Measurements from ENCODE around the gene GFOD2. TPM values are rescaled to one million over a fixed set of nuclear protein-coding genes. Genes with fewer than 3 reads are reported as not detected.

GFOD2 gene
- total RNA-seq, 1 experiment from 2014 or later = 13.5 TPM

GRCh38 chr16:67726106-67727034, 7.3 kb upstream of the GFOD2 start:
- Histone ChIP-seq H3K4me3 (no peak overlapping the region), H3K36me3 (peaks cover 45% of the 10 kb centered on the region), H3K4me1 (replicated peaks) (0 out of 2 replicates have a peak, but pooled peaks cover 5% of the 10 kb centered on the region), H3K27me3 (replicated peaks) (no peaks in the 10 kb centered on the region), H3K27ac (no peak overlapping the region), H3K9me3 (replicated peaks) (no peaks in the 10 kb centered on the region)
- DNase-seq (ENCODE audit: low read depth in 1 of 2, low spot score in 2 of 2) = no peak

GRCh38 chr16:67723911-67724305, 4.8 kb upstream of the GFOD2 start:
- H3K4me3 ChIP-seq = no peak overlapping the region
- peaks cover 12% of the 10 kb centered on the region for H3K4me1 ChIP-seq (replicated peaks)
- H3K27me3 ChIP-seq (replicated peaks) = no peaks in the 10 kb centered on the region
- no peak overlapping the region for H3K27ac ChIP-seq
- no peak for DNase-seq (ENCODE audit: low read depth in 1 of 2, low spot score in 2 of 2)
- peaks cover 25% of the 10 kb centered on the region for H3K36me3 ChIP-seq
- H3K9me3 ChIP-seq (replicated peaks) = no peaks in the 10 kb centered on the region

- Histone ChIP-seq H3K4me1 (replicated peaks) (peaks cover 15% of the 10 kb centered on the region), H3K36me3 (peaks cover 22% of the 10 kb centered on the region), H3K4me3 (no peak overlapping the region), H3K27me3 (replicated peaks) (no peaks in the 10 kb centered on the region), H3K9me3 (replicated peaks) (no peaks in the 10 kb centered on the region), H3K27ac (no peak overlapping the region)
- DNase-seq (ENCODE audit: low read depth in 1 of 2, low spot score in 2 of 2) = no peak
Measured at GRCh38 chr16:67723151-67723910, 4.2 kb upstream of the GFOD2 start.

- H3K27ac ChIP-seq = no peak overlapping the region
- H3K36me3 ChIP-seq = peaks cover 4% of the 10 kb centered on the region; the same call in 1 of the 2 replicates
- DNase-seq (ENCODE audit: low read depth in 1 of 2, low spot score in 2 of 2) = no peak
- H3K4me3 ChIP-seq = peak overlapping the region; percentile 85
- H3K9me3 ChIP-seq (replicated peaks) = no peaks in the 10 kb centered on the region
- H3K4me1 ChIP-seq (replicated peaks) = peaks cover 21% of the 10 kb centered on the region
- no peaks in the 10 kb centered on the region for H3K27me3 ChIP-seq (replicated peaks)
Measured at GRCh38 chr16:67720236-67720635, 1.1 kb upstream of the GFOD2 start.

- no peaks in the 10 kb centered on the region for H3K9me3 ChIP-seq (replicated peaks)
- peak in 1 of 2 experiments; percentile 59 for DNase-seq (ENCODE audit: low read depth in 1 of 2, low spot score in 2 of 2)
- H3K36me3 ChIP-seq = peaks cover 4% of the 10 kb centered on the region; the same call in 1 of the 2 replicates
- H3K27me3 ChIP-seq (replicated peaks) = no peaks in the 10 kb centered on the region
- H3K4me1 ChIP-seq (replicated peaks) = peaks cover 21% of the 10 kb centered on the region
- H3K27ac ChIP-seq = peak overlapping the region; percentile 64
- peak overlapping the region; percentile 85 for H3K4me3 ChIP-seq
Measured at GRCh38 chr16:67719778-67720144, 645 bp upstream of the GFOD2 start.

GRCh38 chr16:67718668-67719047, 458 bp downstream of the GFOD2 start:
- H3K9me3 ChIP-seq (replicated peaks) = no peaks in the 10 kb centered on the region
- no peak for DNase-seq (ENCODE audit: low read depth in 1 of 2, low spot score in 2 of 2)
- peaks cover 21% of the 10 kb centered on the region for H3K4me1 ChIP-seq (replicated peaks)
- no peak overlapping the region for H3K27ac ChIP-seq
- H3K27me3 ChIP-seq (replicated peaks) = no peaks in the 10 kb centered on the region
- peaks cover 4% of the 10 kb centered on the region; the same call in 1 of the 2 replicates for H3K36me3 ChIP-seq
- H3K4me3 ChIP-seq = peak overlapping the region; percentile 85

GRCh38 chr16:67716097-67716496, 3.0 kb downstream of the GFOD2 start:
- no peaks in the 10 kb centered on the region for H3K9me3 ChIP-seq (replicated peaks)
- H3K27me3 ChIP-seq (replicated peaks) = no peaks in the 10 kb centered on the region
- H3K4me1 ChIP-seq (replicated peaks) = peaks cover 16% of the 10 kb centered on the region
- DNase-seq (ENCODE audit: low read depth in 1 of 2, low spot score in 2 of 2) = no peak
- H3K4me3 ChIP-seq = no peak overlapping the region
- H3K36me3 ChIP-seq = peaks cover 4% of the 10 kb centered on the region; the same call in 1 of the 2 replicates
- H3K27ac ChIP-seq = no peak overlapping the region

- peaks cover 6% of the 10 kb centered on the region; the same call in 1 of the 2 replicates for H3K36me3 ChIP-seq
- H3K27me3 ChIP-seq (replicated peaks) = no peaks in the 10 kb centered on the region
- H3K9me3 ChIP-seq (replicated peaks) = no peaks in the 10 kb centered on the region
- no peak overlapping the region for H3K27ac ChIP-seq
- no peak for DNase-seq (ENCODE audit: low read depth in 1 of 2, low spot score in 2 of 2)
- peaks cover 9% of the 10 kb centered on the region for H3K4me1 ChIP-seq (replicated peaks)
- no peak overlapping the region for H3K4me3 ChIP-seq
Measured at GRCh38 chr16:67714522-67714921, 4.6 kb downstream of the GFOD2 start.

GRCh38 chr16:67713647-67714273, 5.4 kb downstream of the GFOD2 start:
- Histone ChIP-seq H3K4me1 (replicated peaks) (peaks cover 9% of the 10 kb centered on the region), H3K27me3 (replicated peaks) (no peaks in the 10 kb centered on the region), H3K4me3 (no peak overlapping the region), H3K36me3 (peaks cover 2% of the 10 kb centered on the region; the same call in 1 of the 2 replicates), H3K9me3 (replicated peaks) (no peaks in the 10 kb centered on the region), H3K27ac (no peak overlapping the region)
- no peak for DNase-seq (ENCODE audit: low read depth in 1 of 2, low spot score in 2 of 2)

- no peaks in the 10 kb centered on the region for H3K4me1 ChIP-seq (replicated peaks)
- H3K9me3 ChIP-seq (replicated peaks) = no peaks in the 10 kb centered on the region
- no peak for DNase-seq (ENCODE audit: low read depth in 1 of 2, low spot score in 2 of 2)
Measured at GRCh38 chr16:67710607-67711006, 8.5 kb downstream of the GFOD2 start.

GRCh38 chr16:67709050-67709449, 10.1 kb downstream of the GFOD2 start:
- Histone ChIP-seq H3K27ac (no peak overlapping the region), H3K9me3 (replicated peaks) (no peaks in the 10 kb centered on the region), H3K4me1 (replicated peaks) (no peaks in the 10 kb centered on the region), H3K36me3 (0 out of 2 replicates have a peak, but pooled peaks cover 2% of the 10 kb centered on the region), H3K27me3 (replicated peaks) (no peaks in the 10 kb centered on the region), H3K4me3 (no peak overlapping the region)
- no peak for DNase-seq (ENCODE audit: low read depth in 1 of 2, low spot score in 2 of 2)

More at GRCh38 chr16:67710607-67711006, 8.5 kb downstream of the GFOD2 start:
- Histone ChIP-seq H3K36me3 (0 out of 2 replicates have a peak, but pooled peaks cover 2% of the 10 kb centered on the region), H3K27me3 (replicated peaks) (no peaks in the 10 kb centered on the region), H3K27ac (no peak overlapping the region), H3K4me3 (no peak overlapping the region)

GRCh38 chr16:67708368-67708771, 10.7 kb downstream of the GFOD2 start:
- DNase-seq (ENCODE audit: low read depth in 1 of 2, low spot score in 2 of 2) = no peak
- Histone ChIP-seq H3K4me1 (replicated peaks) (no peaks in the 10 kb centered on the region), H3K27ac (no peak overlapping the region), H3K4me3 (no peak overlapping the region), H3K27me3 (replicated peaks) (no peaks in the 10 kb centered on the region), H3K36me3 (0 out of 2 replicates have a peak, but pooled peaks cover 2% of the 10 kb centered on the region), H3K9me3 (replicated peaks) (no peaks in the 10 kb centered on the region)

- no peaks in the 10 kb centered on the region for H3K27me3 ChIP-seq (replicated peaks)
- DNase-seq (ENCODE audit: low read depth in 1 of 2, low spot score in 2 of 2) = no peak
- no peak overlapping the region for H3K4me3 ChIP-seq
- H3K36me3 ChIP-seq = 0 out of 2 replicates have a peak, but pooled peaks cover 2% of the 10 kb centered on the region
- H3K4me1 ChIP-seq (replicated peaks) = no peaks in the 10 kb centered on the region
- no peak overlapping the region for H3K27ac ChIP-seq
- no peaks in the 10 kb centered on the region for H3K9me3 ChIP-seq (replicated peaks)
Measured at GRCh38 chr16:67707790-67708189, 11.3 kb downstream of the GFOD2 start.
